GM20000 (cell line): ENCODE data around the gene MRPL49.

Experiments used
- DNase-seq: peaks from one replicate; pipeline ENCODE4 v3.0.0; 2012; ENCODE audit warnings: low spot score
- TF ChIP-seq, protein P1 (sequence below): IDR thresholded peaks from 2 replicates; pipeline ENCODE4 v1.5.1; 2012; ENCODE audit warnings: mild to moderate bottlenecking, control low read depth; ENCODE audit errors: extremely low read depth, missing control alignments

Gene MRPL49

DNA sequence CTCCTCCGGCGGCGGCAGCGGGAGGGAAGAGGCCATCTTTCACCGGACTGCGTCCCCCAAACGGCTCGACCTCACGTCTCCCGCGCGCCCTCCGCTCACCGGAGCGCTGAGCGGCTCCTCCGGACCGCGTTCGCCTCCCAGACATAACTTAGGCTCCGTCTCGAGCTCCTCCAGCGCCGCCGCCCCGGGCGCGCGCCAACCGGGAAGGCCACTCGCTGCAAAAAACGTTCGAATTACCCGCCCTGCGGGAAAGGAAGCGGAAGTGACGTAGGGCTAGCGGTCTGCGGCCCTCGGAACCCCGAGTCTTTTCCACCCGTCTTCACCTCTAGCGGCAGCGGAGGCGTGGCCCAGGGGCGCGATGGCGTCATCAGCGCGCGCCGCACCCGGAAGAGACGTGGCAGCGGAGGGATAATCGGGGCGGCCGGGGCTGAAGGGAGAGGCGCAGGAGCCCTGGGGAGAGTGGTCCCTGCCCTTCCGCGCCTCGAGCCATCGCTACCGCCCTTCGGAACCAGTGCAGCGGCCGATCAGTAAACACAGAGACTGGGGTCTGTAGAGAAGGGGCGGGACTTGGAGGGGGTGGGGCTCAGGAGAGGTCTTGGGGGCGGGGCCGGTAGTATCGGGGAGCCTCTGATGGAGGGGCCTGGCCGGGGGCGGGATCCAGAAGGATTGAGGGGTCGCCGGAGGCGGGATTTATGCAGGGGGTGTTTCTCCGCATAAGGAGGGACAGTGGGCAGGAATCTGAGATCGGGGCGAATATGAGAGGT lies 38.1 kb upstream of the MRPL49 start, which contains the start of the genes CDCA5 and ZFPL1:
Gene CDCA5, minus strand, starts transcription at position 207 of the 764 bp plus-strand sequence. Its CDS starts 62 bp downstream, at position 145.
Gene ZFPL1, plus strand, starts transcription at position 389 of the 764 bp plus-strand sequence. CDS start 477 bp downstream, outside the sequence.
- TF ChIP-seq, protein P1, sequence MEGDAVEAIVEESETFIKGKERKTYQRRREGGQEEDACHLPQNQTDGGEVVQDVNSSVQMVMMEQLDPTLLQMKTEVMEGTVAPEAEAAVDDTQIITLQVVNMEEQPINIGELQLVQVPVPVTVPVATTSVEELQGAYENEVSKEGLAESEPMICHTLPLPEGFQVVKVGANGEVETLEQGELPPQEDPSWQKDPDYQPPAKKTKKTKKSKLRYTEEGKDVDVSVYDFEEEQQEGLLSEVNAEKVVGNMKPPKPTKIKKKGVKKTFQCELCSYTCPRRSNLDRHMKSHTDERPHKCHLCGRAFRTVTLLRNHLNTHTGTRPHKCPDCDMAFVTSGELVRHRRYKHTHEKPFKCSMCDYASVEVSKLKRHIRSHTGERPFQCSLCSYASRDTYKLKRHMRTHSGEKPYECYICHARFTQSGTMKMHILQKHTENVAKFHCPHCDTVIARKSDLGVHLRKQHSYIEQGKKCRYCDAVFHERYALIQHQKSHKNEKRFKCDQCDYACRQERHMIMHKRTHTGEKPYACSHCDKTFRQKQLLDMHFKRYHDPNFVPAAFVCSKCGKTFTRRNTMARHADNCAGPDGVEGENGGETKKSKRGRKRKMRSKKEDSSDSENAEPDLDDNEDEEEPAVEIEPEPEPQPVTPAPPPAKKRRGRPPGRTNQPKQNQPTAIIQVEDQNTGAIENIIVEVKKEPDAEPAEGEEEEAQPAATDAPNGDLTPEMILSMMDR, result no peak
- peak; percentile 98 for DNase-seq

DNA sequence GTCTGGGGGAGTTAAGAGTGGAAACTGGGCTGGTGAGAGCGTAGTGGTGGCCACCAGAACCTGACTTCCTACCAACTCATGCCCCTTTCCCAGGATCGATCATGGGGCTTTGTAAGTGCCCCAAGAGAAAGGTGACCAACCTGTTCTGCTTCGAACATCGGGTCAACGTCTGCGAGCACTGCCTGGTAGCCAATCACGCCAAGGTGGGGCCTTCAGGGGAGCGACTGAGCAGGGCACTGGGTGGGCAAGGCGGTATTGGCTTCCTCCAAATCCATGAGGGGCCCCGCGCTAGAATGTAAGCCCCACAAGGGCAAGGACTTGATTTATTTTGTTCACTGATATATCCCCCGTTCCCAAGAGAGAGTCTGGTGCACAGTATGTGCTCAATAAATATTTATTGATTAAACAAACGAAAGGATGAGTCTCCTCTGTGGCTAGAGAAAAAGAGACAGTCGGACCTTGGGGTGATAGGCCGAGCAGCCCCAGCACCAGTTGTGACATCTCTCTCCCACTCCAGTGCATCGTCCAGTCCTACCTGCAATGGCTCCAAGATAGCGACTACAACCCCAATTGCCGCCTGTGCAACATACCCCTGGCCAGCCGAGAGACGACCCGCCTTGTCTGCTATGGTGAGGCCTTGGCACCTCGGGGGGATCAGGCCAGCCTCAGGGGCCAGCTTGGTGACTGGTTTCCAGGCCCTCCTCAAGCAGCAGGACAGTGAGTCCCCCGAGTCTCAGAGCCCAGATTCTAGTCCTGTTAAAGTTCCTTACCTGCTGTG lies 37.3 kb upstream of the MRPL49 start:
- TF ChIP-seq, protein P1, result no peak
- no peak for DNase-seq

DNA sequence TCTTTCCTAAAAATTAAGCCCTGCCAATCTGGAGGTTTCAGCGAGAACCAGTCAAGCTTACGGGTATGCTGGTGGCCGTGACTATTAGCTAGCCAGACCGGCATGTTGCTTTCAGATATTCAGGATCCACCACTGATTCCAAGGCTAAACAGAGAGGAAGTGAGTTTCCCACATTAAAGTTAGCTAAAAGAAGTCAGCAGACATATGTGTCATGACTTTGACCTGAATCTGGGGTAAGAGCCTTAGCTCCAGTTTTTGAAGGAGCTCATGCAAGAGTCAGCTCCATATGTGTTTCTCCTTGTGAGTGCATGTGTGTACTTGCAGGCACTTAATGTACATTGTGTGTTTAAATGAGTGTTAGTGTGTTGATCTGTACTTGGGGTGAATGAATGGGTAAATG lies 36.7 kb upstream of the MRPL49 start:
- no peak for DNase-seq
- TF ChIP-seq, protein P1, result no peak

DNA sequence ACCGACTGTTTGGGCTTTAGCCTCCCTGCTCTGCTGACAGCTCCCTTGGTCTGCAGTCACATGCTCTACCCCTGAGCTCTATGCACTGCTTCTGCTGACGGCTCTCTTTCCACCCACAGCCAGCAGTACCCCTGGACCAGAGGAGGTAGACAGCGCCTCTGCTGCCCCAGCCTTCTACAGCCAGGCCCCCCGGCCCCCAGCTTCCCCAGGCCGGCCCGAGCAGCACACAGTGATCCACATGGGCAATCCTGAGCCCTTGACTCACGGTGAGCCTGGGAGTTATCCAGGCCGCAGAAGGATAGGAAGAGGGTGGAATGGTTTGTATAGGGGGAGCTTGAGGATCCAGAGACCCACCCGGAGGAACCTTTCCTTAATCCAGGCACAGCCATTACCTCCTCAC lies 35.3 kb upstream of the MRPL49 start:
- no peak for DNase-seq
- TF ChIP-seq, protein P1, result no peak

DNA sequence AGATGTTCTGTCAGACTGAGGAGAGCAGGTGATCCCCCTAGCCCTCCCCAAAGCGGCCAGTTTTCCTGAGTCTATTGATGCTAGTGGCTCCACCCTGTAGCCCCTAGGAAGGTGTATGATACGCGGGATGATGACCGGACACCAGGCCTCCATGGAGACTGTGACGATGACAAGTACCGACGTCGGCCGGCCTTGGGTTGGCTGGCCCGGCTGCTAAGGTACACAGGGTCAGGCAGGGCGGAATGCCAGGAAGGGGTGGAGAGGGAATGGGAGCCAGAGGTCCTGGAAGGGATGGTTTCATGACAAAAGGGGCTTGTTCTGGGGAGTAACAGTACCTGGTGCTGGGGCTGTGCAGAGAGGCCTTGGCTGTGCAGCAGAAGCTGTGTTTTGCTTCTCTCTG lies 34.9 kb upstream of the MRPL49 start:
- no peak for DNase-seq
- TF ChIP-seq, protein P1, result no peak

DNA sequence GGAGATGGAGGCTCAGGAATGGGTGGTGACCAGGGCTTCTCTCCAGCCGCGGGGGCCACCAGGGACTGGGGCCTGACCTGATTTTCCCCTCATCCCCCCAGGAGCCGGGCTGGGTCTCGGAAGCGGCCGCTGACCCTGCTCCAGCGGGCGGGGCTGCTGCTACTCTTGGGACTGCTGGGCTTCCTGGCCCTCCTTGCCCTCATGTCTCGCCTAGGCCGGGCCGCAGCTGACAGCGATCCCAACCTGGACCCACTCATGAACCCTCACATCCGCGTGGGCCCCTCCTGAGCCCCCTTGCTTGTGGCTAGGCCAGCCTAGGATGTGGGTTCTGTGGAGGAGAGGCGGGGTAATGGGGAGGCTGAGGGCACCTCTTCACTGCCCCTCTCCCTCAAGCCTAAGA lies 34.3 kb upstream of the MRPL49 start:
- TF ChIP-seq, protein P1, result no peak
- DNase-seq, result no peak

DNA sequence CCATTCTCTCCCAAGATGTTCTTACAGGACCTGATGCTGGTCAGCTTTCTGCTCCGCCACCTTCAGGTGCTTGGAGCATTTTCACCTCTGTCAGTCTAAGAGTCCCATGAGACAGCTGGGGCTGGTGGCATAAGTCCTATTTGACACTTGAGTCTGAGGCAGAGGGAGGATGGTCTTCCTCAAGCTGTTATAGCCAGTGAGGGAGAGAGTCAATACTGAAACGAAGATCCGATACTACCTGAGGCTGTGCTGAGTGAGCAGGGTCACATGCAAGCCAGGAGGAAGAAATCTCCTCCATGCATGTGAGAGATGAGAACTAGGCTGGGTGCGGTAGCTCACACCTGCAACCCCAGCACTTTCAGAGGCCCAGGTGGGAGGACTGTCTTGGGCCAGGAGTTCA lies 32.5 kb upstream of the MRPL49 start:
- TF ChIP-seq, protein P1, result no peak
- DNase-seq, result no peak
